Measurements from ENCODE around the gene FHOD3. TPM values are rescaled to one million over a fixed set of nuclear protein-coding genes. Genes with fewer than 3 reads are reported as not detected.

Gene FHOD3
- total and polyA plus RNA-seq, 2 of the 4 experiments (the other 2 are of a cell fraction): 14.6 to 16.0 TPM

DNA sequence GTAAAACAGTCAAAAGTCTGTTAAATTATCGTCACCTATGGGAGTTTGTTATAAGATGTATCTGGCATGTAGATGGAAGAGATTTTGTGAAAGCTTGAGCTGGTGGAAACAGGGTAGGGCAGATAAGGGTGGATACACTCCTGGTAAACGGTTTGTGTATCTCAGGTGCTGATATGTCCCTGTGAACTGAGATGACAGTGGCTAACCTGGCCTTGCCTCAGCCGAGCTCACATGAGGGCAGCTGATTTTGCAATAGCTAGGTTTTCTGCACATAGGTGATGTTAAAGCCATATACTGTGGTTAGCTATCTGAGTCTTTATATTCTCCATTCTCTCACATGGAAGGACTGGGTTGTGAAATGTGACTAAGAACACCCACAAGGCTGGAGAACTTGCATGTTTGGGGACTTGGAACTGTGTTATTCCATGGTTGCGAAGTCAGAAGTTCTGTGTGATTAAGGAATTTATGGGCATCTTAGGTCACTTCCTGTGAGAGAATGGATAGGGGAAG, 326.2 kb downstream of the FHOD3 start:
- POLR2A ChIA-PET (ENCODE audit: unreplicated experiment): no interaction called here
- no peak overlapping the region for H3K9ac ChIP-seq (ENCODE audit: low read depth, low read length)
- H3K4me3 ChIP-seq (ENCODE audit: insufficient read depth, low read depth, low read length): no peak overlapping the region
- no peak overlapping the region for H2AK5ac ChIP-seq (ENCODE audit: low read depth, low read length)
- DNase-seq (peak; percentile 35), ATAC-seq (ENCODE audit: low read depth) (no peak)
- H4K91ac ChIP-seq (ENCODE audit: insufficient read depth, low read depth, low read length): no peak overlapping the region
- H2BK5ac ChIP-seq (ENCODE audit: low read depth, low read length, poor library complexity, severe bottlenecking): no peak overlapping the region
- no peak overlapping the region for H3K23ac ChIP-seq (ENCODE audit: low read depth, low read length)
- H4K5ac ChIP-seq (ENCODE audit: low read depth, low read length): peak overlapping the region; percentile 42; the same call in 1 of the 2 replicates
- H2AFZ ChIP-seq (replicated peaks; ENCODE audit: low read length, poor library complexity): no peak overlapping the region
- 0 out of 2 replicates have a peak overlapping the region, but pooled peaks have one; percentile 1 for H3K14ac ChIP-seq (replicated peaks; ENCODE audit: low read depth, low read length)
- in situ Hi-C loops (cut with MboI; ENCODE audit: low sequenced_read_pairs) (no loop called here), dilution Hi-C loops (cut with HindIII; ENCODE audit: low sequenced_read_pairs, unreplicated experiment) (no loop called here), intact Hi-C loops (cut with micrococcal nuclease) (no loop called here)
- H3K9me1 ChIP-seq (ENCODE audit: insufficient read depth, low read length): peaks cover 8% of the 10 kb centered on the region
- no peaks in the 10 kb centered on the region; a peak in 2 of 4 replicates for H3K79me1 ChIP-seq (ENCODE audit: low read depth in 1 of 2, low read length in 2 of 2)
- WGBS, 2 experiments (ENCODE audit: extremely low coverage in 2 of 2, insufficient read length in 1 of 2): 50% methylated on average over 1 of the region's 4 CpGs; no CpG with 5 or more reads in 1 of the 2 experiments
- H3K4me1 ChIP-seq (ENCODE audit: control insufficient read depth, insufficient read depth, low read length): peaks cover 5% of the 10 kb centered on the region
- no peak overlapping the region for H3K56ac ChIP-seq (ENCODE audit: extremely low read depth, insufficient read depth, low read length)
- no peak overlapping the region for H3K18ac ChIP-seq (ENCODE audit: low read depth, low read length)
- H2BK20ac ChIP-seq (ENCODE audit: low read depth, low read length): no peak overlapping the region
- H4K20me1 ChIP-seq (ENCODE audit: insufficient read depth, low read length): no peaks in the 10 kb centered on the region
- H2BK15ac ChIP-seq (ENCODE audit: low read depth, low read length): no peak overlapping the region
- H2BK120ac ChIP-seq (ENCODE audit: low read depth, low read length): no peak overlapping the region
- TF ChIP-seq, protein P1, sequence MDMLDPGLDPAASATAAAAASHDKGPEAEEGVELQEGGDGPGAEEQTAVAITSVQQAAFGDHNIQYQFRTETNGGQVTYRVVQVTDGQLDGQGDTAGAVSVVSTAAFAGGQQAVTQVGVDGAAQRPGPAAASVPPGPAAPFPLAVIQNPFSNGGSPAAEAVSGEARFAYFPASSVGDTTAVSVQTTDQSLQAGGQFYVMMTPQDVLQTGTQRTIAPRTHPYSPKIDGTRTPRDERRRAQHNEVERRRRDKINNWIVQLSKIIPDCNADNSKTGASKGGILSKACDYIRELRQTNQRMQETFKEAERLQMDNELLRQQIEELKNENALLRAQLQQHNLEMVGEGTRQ (IDR thresholded peaks at IDR 0.05; ENCODE audit: low read depth, low read length): no peak
- TF ChIP-seq BHLHE40 (IDR thresholded peaks at IDR 0.05; ENCODE audit: low read depth, low read length) (no peak), MAFK (IDR thresholded peaks at IDR 0.05; ENCODE audit: low read depth, low read length) (no peak), CEBPB (IDR thresholded peaks at IDR 0.05; ENCODE audit: low read depth, low read length) (peak; percentile 33; the same call in 1 of the 2 replicates)
- H3K27me3 ChIP-seq (ENCODE audit: control insufficient read depth, insufficient read depth, low read length): no peaks in the 10 kb centered on the region
- no peak overlapping the region for H3K27ac ChIP-seq (ENCODE audit: insufficient read depth, low read length)
- 0 out of 4 replicates have a peak overlapping the region, but pooled peaks of 1 of the 2 experiments have one; percentile 18 for H4K8ac ChIP-seq (ENCODE audit: low read depth in 2 of 2, low read length in 2 of 2)
- BruUV-seq (replicated peaks): no TSS peak
- no peak overlapping the region for H2AK9ac ChIP-seq (replicated peaks; ENCODE audit: low read depth, low read length, poor library complexity)
- H3K4me2 ChIP-seq (ENCODE audit: low read depth, low read length): no peak overlapping the region
- CTCF ChIA-PET: no interaction called here
- no peak overlapping the region for H3K4ac ChIP-seq (ENCODE audit: low read depth, low read length)
- H3K9me3 ChIP-seq (ENCODE audit: control insufficient read depth, insufficient read depth, low read length): no peaks in the 10 kb centered on the region
- no peaks in the 10 kb centered on the region for H3K36me3 ChIP-seq (ENCODE audit: control insufficient read depth, insufficient read depth, low read length)

All from IMR-90 (cell line).